AG10803 (cell line): ENCODE results near the gene SLC9A9.
A peak's percentile ranks its signal among the peaks of the same experiment; 100 is the strongest.
"Not testable (repeated sequence)": the region's sequence is repeated elsewhere in the genome, so short reads cannot be mapped to it uniquely, and the experiment has no call there.

ENCODE experiments used
- DNase-seq: peaks from one replicate; pipeline ENCODE4 v3.0.0; 2010; ENCODE audit warnings: low read depth
- H3K4me3 ChIP-seq: 2 replicates; pipeline ENCODE4 v1.5.1; 2011; ENCODE audit warnings: mild to moderate bottlenecking, low read length, control low read depth
- CTCF ChIP-seq: conservative IDR thresholded peaks from 2 replicates; pipeline ENCODE4 v1.5.1; 2011; ENCODE audit warnings: mild to moderate bottlenecking, low read length, control low read depth, inconsistent platforms

The SLC9A9 gene

GRCh38 chr3:143885780-143886427 lies 37.6 kb upstream of the SLC9A9 start:
- no peak overlapping the region for H3K4me3 ChIP-seq
- peak; percentile 40 for DNase-seq
- TF ChIP-seq CTCF = peak; percentile 91

GRCh38 chr3:143884861-143885260 lies 36.6 kb upstream of the SLC9A9 start:
- no peak overlapping the region for H3K4me3 ChIP-seq
- TF ChIP-seq CTCF = no peak
- no peak for DNase-seq

GRCh38 chr3:143883151-143883550 lies 34.9 kb upstream of the SLC9A9 start:
- no peak for TF ChIP-seq CTCF
- no peak for DNase-seq
- no peak overlapping the region for H3K4me3 ChIP-seq

- no peak for DNase-seq
- H3K4me3 ChIP-seq = no peak overlapping the region
- no peak for TF ChIP-seq CTCF
Observed at GRCh38 chr3:143881095-143881494, 32.8 kb upstream of the SLC9A9 start.

- no peak for DNase-seq
- TF ChIP-seq CTCF = no peak
- H3K4me3 ChIP-seq = no peak overlapping the region
Observed at GRCh38 chr3:143875546-143875945, 27.3 kb upstream of the SLC9A9 start.

GRCh38 chr3:143873553-143873952 lies 25.3 kb upstream of the SLC9A9 start:
- DNase-seq = not testable (repeated sequence)

GRCh38 chr3:143865302-143865701 lies 17.0 kb upstream of the SLC9A9 start:
- TF ChIP-seq CTCF = no peak
- no peak overlapping the region for H3K4me3 ChIP-seq
- DNase-seq = peak; percentile 20

More at GRCh38 chr3:143873553-143873952, 25.3 kb upstream of the SLC9A9 start:
- H3K4me3 ChIP-seq = not testable (repeated sequence)
